MCF 10A (cell line): ENCODE data around the gene ARFGAP1. TPM values are rescaled to one million over a fixed set of nuclear protein-coding genes. Genes with fewer than 3 reads are reported as not detected.

Experiments used
- BruUV-seq: library from RNA; stranded (reverse); fragments of 400-500 nt; replicated peaks from 2 replicates; lab custom pipeline; 2021; lab: Mats Ljungman, UMichigan
- CTCF ChIA-PET: fragments of 300-600 bp; sonication (Branson Sonifier 250); formaldehyde crosslinking; extraction: SDS; loops from one replicate; lab custom pipeline; 2021; ENCODE audit warnings: antibody characterized with exemption, inconsistent platforms; lab: Yijun Ruan, JAX
- POLR2A ChIA-PET: fragments of 300-600, 350-650 bp; sonication (Branson Sonifier 250); formaldehyde crosslinking; extraction: SDS; loops from one replicate; lab custom pipeline; 2020; ENCODE audit warnings: antibody characterized with exemption, inconsistent platforms; lab: Yijun Ruan, JAX
- DNase-seq: peaks from one replicate; pipeline ENCODE4 v3.0.0-alpha.2; 2018; ENCODE audit not compliant: unreplicated experiment
- H3K27ac Mint-ChIP-seq: one replicate; pipeline ENCODE4 v1.8.0; 2022; ENCODE audit warnings: mild to moderate bottlenecking, low read depth, mixed read lengths; ENCODE audit not compliant: unreplicated experiment
- H3K27me3 Mint-ChIP-seq: one replicate; pipeline ENCODE4 v1.8.0; 2022; ENCODE audit warnings: mixed read lengths; ENCODE audit not compliant: insufficient read depth, unreplicated experiment
- H3K36me3 Mint-ChIP-seq: one replicate; pipeline ENCODE4 v1.8.0; 2022; ENCODE audit warnings: mild to moderate bottlenecking, moderate library complexity, mixed read lengths; ENCODE audit not compliant: insufficient read depth, unreplicated experiment
- H3K4me1 Mint-ChIP-seq: one replicate; pipeline ENCODE4 v1.8.0; 2022; ENCODE audit warnings: mixed read lengths; ENCODE audit not compliant: insufficient read depth, unreplicated experiment
- H3K4me3 Mint-ChIP-seq: one replicate; pipeline ENCODE4 v1.8.0; 2022; ENCODE audit warnings: mild to moderate bottlenecking, moderate library complexity, mixed read lengths; ENCODE audit not compliant: unreplicated experiment
- H3K9me3 Mint-ChIP-seq: one replicate; pipeline ENCODE4 v1.8.0; 2022; ENCODE audit warnings: mixed read lengths; ENCODE audit not compliant: unreplicated experiment
- intact Hi-C: fragments of 100-400 bp; cut with micrococcal nuclease; formaldehyde crosslinking; loops from 2 replicates; pipeline ENCODE4 v1.14.1; 2022
- total RNA-seq: library from RNA; stranded (reverse); gene quantifications from 2 replicates; pipeline ENCODE4 v1.2.3, GENCODE V29; 2022
- TF ChIP-seq, protein P1 (sequence below): fragments of 200-600 bp; IDR thresholded peaks from one replicate; pipeline ENCODE4 v1.8.0; 2022; ENCODE audit warnings: antibody characterized with exemption, mild to moderate bottlenecking; ENCODE audit not compliant: unreplicated experiment

The ARFGAP1 gene
- total RNA-seq, 1 experiment from 2014 or later, result 93.6 TPM

DNA sequence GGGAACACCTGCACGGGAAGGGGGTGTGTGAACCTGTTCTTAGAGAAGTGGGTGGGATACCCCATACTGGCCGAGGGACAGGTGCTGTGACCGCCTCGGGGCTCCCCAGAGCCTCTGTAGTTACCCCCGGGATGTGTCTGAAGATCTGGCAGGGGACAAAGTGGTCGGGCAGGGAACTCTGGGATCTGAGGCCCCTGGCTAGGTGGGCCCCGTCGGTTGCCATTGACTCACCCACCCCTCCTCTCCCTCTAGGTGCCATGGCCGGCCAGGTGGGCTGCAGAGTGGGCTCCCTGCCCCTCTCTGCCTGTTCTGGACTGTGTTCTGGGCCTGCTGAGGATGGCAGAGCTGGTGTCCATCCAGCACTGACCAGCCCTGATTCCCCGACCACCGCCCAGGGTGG is 32.6 kb upstream of the ARFGAP1 start:
- ChIA-PET CTCF (interaction anchor here (1.9 to 2.4 kb wide), 2 partner anchors 16 to 17 kb away, joined by 13 to 20 read pairs; no protein-coding TSS in a partner anchor), POLR2A (no interaction called here)
- intact Hi-C loops, result no loop called here
- BruUV-seq, result no TSS peak
- no peak overlapping the region for H3K4me3 Mint-ChIP-seq
- TF ChIP-seq, protein P1, sequence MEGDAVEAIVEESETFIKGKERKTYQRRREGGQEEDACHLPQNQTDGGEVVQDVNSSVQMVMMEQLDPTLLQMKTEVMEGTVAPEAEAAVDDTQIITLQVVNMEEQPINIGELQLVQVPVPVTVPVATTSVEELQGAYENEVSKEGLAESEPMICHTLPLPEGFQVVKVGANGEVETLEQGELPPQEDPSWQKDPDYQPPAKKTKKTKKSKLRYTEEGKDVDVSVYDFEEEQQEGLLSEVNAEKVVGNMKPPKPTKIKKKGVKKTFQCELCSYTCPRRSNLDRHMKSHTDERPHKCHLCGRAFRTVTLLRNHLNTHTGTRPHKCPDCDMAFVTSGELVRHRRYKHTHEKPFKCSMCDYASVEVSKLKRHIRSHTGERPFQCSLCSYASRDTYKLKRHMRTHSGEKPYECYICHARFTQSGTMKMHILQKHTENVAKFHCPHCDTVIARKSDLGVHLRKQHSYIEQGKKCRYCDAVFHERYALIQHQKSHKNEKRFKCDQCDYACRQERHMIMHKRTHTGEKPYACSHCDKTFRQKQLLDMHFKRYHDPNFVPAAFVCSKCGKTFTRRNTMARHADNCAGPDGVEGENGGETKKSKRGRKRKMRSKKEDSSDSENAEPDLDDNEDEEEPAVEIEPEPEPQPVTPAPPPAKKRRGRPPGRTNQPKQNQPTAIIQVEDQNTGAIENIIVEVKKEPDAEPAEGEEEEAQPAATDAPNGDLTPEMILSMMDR, result no peak
- H3K4me1 Mint-ChIP-seq, result no peaks in the 10 kb centered on the region
- DNase-seq, result no peak
- no peaks in the 10 kb centered on the region for H3K36me3 Mint-ChIP-seq
- peaks cover 12% of the 10 kb centered on the region for H3K27me3 Mint-ChIP-seq
- no peaks in the 10 kb centered on the region for H3K9me3 Mint-ChIP-seq
- no peak overlapping the region for H3K27ac Mint-ChIP-seq

DNA sequence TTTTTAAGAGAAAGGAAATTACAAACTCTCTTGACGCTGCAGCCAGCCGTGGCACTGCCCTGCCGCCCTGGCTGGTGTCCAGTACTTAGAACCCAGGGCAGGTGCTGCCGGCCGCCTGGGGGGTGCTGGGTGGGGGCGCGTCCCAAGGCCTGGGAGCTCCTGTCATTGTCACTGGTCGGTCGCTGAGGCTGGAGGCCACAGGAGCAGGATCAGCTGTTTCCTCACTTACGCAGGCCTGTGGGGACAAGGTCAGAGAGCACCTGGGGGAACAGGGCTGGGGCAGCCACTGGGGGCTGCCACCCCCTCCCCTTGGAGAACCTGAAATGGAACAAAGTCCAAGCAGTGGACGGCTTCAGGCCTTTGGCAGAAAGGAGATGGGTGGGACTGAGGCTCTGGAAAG is 31.3 kb upstream of the ARFGAP1 start:
- CTCF ChIA-PET, result interaction anchor here (0.9 to 2.4 kb wide), 3 partner anchors 11 to 255 kb away, joined by 3 to 20 read pairs (median 4); no protein-coding TSS in a partner anchor
- H3K36me3 Mint-ChIP-seq, result no peaks in the 10 kb centered on the region
- DNase-seq, result no peak

DNA sequence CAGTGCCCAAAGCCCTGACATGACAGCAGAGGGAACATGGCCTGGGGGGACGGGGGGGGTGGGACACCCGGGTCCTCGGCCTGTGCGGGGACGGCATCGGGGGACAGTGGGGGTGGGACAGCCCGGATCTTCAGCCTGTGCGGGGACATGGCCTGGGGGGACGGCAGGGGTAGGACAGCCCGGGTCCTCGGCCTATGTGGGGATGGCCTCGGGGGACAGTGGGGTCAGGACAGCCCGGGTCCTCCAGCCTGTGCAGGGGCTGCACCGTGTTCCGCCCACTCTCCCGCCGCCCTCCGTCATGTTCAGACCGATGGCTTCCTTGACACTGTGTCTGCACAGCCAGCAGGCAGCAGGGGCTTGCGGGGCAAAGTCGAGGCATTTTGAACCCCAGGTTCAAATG is 29.9 kb upstream of the ARFGAP1 start:
- Mint-ChIP-seq H3K27ac (no peak overlapping the region), H3K27me3 (peaks cover 25% of the 10 kb centered on the region), H3K36me3 (no peaks in the 10 kb centered on the region), H3K9me3 (no peaks in the 10 kb centered on the region), H3K4me3 (no peak overlapping the region), H3K4me1 (no peaks in the 10 kb centered on the region)
- no peak for DNase-seq
- ChIA-PET CTCF (interaction anchor here (1.8 kb wide), 1 partner anchor 19 kb away, joined by 10 read pairs; no protein-coding TSS in a partner anchor), POLR2A (no interaction called here)
- intact Hi-C loops, result no loop called here
- TF ChIP-seq, protein P1, result no peak
- BruUV-seq, result no TSS peak

More for the DNA sequence above, 31.3 kb upstream of the ARFGAP1 start:
- Mint-ChIP-seq H3K4me1 (no peaks in the 10 kb centered on the region), H3K9me3 (no peaks in the 10 kb centered on the region), H3K27me3 (peaks cover 24% of the 10 kb centered on the region), H3K4me3 (no peak overlapping the region), H3K27ac (no peak overlapping the region)
- intact Hi-C loops, result no loop called here
- no TSS peak for BruUV-seq
- POLR2A ChIA-PET, result no interaction called here
- TF ChIP-seq, protein P1, result no peak

DNA sequence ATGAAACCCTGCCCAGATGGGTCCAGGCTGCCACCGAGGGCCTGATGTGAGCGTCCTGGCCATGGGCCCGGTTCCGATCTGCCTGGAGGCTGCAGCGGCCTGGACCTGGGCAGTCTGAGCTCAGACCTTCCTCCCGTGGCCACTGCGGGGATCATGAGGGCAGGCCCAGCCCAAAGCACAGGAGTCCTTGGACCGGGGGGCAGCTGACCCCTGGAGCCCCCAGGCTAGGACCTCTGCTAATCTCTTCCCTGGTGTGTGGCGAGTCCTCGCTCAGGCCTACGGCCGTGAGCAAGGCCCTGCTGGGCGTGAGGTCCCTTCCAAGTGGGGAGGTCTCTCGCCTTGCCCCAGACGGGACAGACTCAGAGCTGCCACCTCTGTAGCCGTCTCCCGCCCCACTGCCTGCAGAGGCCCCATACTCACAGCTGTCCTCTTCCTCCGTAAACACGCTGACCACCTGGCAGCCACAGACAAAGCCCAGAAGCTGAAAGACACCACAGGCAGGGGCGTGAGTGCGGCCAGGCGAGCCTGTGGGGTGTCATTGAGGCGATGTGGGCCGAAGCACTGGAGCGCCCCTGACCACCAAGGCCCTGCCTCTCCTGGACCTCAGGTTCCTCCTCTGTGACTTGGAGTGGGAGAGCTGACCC is 28.9 kb upstream of the ARFGAP1 start:
- ChIA-PET POLR2A (no interaction called here), CTCF (interaction anchor here (1.2 to 1.8 kb wide), 2 partner anchors 10 to 20 kb away, joined by 6 to 10 read pairs; no protein-coding TSS in a partner anchor)
- no peaks in the 10 kb centered on the region for H3K4me1 Mint-ChIP-seq
- DNase-seq, result no peak
- intact Hi-C loops, result no loop called here
- no peaks in the 10 kb centered on the region for H3K36me3 Mint-ChIP-seq
- TF ChIP-seq, protein P1, result no peak
- H3K9me3 Mint-ChIP-seq, result no peaks in the 10 kb centered on the region
- no peak overlapping the region for H3K4me3 Mint-ChIP-seq
- peaks cover 25% of the 10 kb centered on the region for H3K27me3 Mint-ChIP-seq
- H3K27ac Mint-ChIP-seq, result no peak overlapping the region
- BruUV-seq, result no TSS peak
